Keratinocyte (primary cell): ENCODE results near the gene MBP.

Source experiments
- CTCF ChIP-seq, 3 experiments: IDR thresholded peaks in 1 of 3; conservative IDR thresholded peaks in 1 of 3; optimal IDR thresholded peaks in 1 of 3; 2 replicates in 2 of 3; 3 replicates in 1 of 3; pipeline versions ENCODE3 to v1.5.1; 2011; ENCODE audit warnings: low read length in 3 of 3, mild to moderate bottlenecking in 3 of 3, moderate library complexity in 2 of 3, control low read depth in 1 of 3, inconsistent platforms in 1 of 3; ENCODE audit not compliant: insufficient read depth in 2 of 3; ENCODE audit errors: extremely low read depth in 1 of 3
- EZH2 ChIP-seq: IDR thresholded peaks from one replicate; pipeline ENCODE4 v1.6.1; 2012; ENCODE audit warnings: inconsistent platforms, mild to moderate bottlenecking, low read length, moderate library complexity

GRCh38 chr18:77140439-77141109, 8.0 kb upstream of the MBP start:
- no peak for TF ChIP-seq CTCF (optimal IDR thresholded peaks at IDR 0.05 in 1 of 3, IDR thresholded peaks at IDR 0.05 in 1 of 3, conservative IDR thresholded peaks at IDR 0.05 in 1 of 3; ENCODE audit: extremely low read depth in 1 of 3, insufficient read depth in 2 of 3, low read length in 3 of 3)
- TF ChIP-seq EZH2: no peak
